ENCODE measurements around the gene TAL1. TPM values are rescaled to one million over a fixed set of nuclear protein-coding genes. Genes with fewer than 3 reads are reported as not detected.

TAL1 gene
- total and polyA plus RNA-seq, 2 experiments from 2014 or later, result not detected

- H3K27ac ChIP-seq (ENCODE audit: low read depth), result no peak overlapping the region
- H3K4me3 ChIP-seq, result no peak overlapping the region
Measured at GRCh38 chr1:47186267-47187185, 45.5 kb downstream of the TAL1 start.

More at GRCh38 chr1:47186267-47187185, 45.5 kb downstream of the TAL1 start:
- no peaks in the 10 kb centered on the region for H3K27me3 ChIP-seq (ENCODE audit: insufficient read depth)
- TF ChIP-seq ETS1 (IDR thresholded peaks at IDR 0.05) (no peak), REST (IDR thresholded peaks at IDR 0.05; ENCODE audit: unreplicated experiment) (no peak), EZH2 (IDR thresholded peaks at IDR 0.05; ENCODE audit: low read depth, unreplicated experiment) (no peak), ZNF114 (CRISPR knock-in tag; IDR thresholded peaks at IDR 0.05) (no peak), NANOG (IDR thresholded peaks at IDR 0.05; ENCODE audit: borderline replicate concordance) (no peak), STAT1 (IDR thresholded peaks at IDR 0.05; ENCODE audit: unreplicated experiment) (no peak), JUNB (IDR thresholded peaks at IDR 0.05; ENCODE audit: unreplicated experiment) (no peak), CTCF (conservative IDR thresholded peaks at IDR 0.05; ENCODE audit: low read depth in 2 of 2) (no peak), CREB1 (CRISPR knock-in tag; IDR thresholded peaks at IDR 0.05; ENCODE audit: low read depth) (no peak), POLR2AphosphoS5 (IDR thresholded peaks at IDR 0.05; ENCODE audit: low read depth) (no peak), EZH2phosphoT487 (IDR thresholded peaks at IDR 0.05; ENCODE audit: unreplicated experiment) (no peak), ZNF331 (CRISPR knock-in tag; IDR thresholded peaks at IDR 0.05; ENCODE audit: low read depth) (no peak)
- TF ChIP-seq, protein P1, sequence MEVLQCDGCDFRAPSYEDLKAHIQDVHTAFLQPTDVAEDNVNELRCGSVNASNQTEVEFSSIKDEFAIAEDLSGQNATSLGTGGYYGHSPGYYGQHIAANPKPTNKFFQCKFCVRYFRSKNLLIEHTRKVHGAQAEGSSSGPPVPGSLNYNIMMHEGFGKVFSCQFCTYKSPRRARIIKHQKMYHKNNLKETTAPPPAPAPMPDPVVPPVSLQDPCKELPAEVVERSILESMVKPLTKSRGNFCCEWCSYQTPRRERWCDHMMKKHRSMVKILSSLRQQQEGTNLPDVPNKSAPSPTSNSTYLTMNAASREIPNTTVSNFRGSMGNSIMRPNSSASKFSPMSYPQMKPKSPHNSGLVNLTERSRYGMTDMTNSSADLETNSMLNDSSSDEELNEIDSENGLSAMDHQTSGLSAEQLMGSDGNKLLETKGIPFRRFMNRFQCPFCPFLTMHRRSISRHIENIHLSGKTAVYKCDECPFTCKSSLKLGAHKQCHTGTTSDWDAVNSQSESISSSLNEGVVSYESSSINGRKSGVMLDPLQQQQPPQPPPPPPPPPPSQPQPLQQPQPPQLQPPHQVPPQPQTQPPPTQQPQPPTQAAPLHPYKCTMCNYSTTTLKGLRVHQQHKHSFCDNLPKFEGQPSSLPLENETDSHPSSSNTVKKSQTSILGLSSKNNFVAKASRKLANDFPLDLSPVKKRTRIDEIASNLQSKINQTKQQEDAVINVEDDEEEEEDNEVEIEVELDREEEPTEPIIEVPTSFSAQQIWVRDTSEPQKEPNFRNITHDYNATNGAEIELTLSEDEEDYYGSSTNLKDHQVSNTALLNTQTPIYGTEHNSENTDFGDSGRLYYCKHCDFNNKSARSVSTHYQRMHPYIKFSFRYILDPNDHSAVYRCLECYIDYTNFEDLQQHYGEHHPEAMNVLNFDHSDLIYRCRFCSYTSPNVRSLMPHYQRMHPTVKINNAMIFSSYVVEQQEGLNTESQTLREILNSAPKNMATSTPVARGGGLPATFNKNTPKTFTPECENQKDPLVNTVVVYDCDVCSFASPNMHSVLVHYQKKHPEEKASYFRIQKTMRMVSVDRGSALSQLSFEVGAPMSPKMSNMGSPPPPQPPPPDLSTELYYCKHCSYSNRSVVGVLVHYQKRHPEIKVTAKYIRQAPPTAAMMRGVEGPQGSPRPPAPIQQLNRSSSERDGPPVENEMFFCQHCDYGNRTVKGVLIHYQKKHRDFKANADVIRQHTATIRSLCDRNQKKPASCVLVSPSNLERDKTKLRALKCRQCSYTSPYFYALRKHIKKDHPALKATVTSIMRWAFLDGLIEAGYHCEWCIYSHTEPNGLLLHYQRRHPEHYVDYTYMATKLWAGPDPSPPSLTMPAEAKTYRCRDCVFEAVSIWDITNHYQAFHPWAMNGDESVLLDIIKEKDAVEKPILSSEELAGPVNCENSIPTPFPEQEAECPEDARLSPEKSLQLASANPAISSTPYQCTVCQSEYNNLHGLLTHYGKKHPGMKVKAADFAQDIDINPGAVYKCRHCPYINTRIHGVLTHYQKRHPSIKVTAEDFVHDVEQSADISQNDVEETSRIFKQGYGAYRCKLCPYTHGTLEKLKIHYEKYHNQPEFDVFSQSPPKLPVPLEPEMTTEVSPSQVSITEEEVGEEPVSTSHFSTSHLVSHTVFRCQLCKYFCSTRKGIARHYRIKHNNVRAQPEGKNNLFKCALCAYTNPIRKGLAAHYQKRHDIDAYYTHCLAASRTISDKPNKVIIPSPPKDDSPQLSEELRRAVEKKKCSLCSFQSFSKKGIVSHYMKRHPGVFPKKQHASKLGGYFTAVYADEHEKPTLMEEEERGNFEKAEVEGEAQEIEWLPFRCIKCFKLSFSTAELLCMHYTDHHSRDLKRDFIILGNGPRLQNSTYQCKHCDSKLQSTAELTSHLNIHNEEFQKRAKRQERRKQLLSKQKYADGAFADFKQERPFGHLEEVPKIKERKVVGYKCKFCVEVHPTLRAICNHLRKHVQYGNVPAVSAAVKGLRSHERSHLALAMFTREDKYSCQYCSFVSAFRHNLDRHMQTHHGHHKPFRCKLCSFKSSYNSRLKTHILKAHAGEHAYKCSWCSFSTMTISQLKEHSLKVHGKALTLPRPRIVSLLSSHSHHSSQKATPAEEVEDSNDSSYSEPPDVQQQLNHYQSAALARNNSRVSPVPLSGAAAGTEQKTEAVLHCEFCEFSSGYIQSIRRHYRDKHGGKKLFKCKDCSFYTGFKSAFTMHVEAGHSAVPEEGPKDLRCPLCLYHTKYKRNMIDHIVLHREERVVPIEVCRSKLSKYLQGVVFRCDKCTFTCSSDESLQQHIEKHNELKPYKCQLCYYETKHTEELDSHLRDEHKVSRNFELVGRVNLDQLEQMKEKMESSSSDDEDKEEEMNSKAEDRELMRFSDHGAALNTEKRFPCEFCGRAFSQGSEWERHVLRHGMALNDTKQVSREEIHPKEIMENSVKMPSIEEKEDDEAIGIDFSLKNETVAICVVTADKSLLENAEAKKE (CRISPR knock-in tag; IDR thresholded peaks at IDR 0.05), result no peak
- DNase-seq (ENCODE audit: low spot score) (no peak), ATAC-seq (no peak)
- no peaks in the 10 kb centered on the region for H3K36me3 Mint-ChIP-seq (ENCODE audit: low read depth)
- no peak overlapping the region for H2AFZ ChIP-seq
- no peaks in the 10 kb centered on the region for H3K36me3 ChIP-seq (ENCODE audit: insufficient read depth)
- H3K27ac Mint-ChIP-seq, result no peak overlapping the region
- no peaks in the 10 kb centered on the region for H3F3A ChIP-seq (replicated peaks; ENCODE audit: low read depth)
- no peak overlapping the region for H3K4me2 ChIP-seq
- peaks cover 19% of the 10 kb centered on the region for H3K27me3 Mint-ChIP-seq (ENCODE audit: insufficient read depth, low read depth, poor library complexity)
- H3K4me1 Mint-ChIP-seq, result peaks cover 16% of the 10 kb centered on the region
- H3K79me2 ChIP-seq (replicated peaks; ENCODE audit: insufficient read depth), result no peaks in the 10 kb centered on the region
- H4K20me1 ChIP-seq (replicated peaks; ENCODE audit: insufficient read depth), result no peaks in the 10 kb centered on the region
- H3K9me2 ChIP-seq (ENCODE audit: insufficient read depth), result no peaks in the 10 kb centered on the region
- peaks cover 2% of the 10 kb centered on the region for H3K4me1 ChIP-seq (ENCODE audit: insufficient read depth)
- no peak overlapping the region for H3K4me3 Mint-ChIP-seq
- peaks cover 18% of the 10 kb centered on the region; the same call in 2 of the 3 replicates for H3K9me3 Mint-ChIP-seq
